Measurements from ENCODE around the gene RPH3AL.

- no peak for TF ChIP-seq POLR2A (IDR thresholded peaks at IDR 0.05)
- TF ChIP-seq CTCF (IDR thresholded peaks at IDR 0.05): no peak
These were observed 119.1 kb downstream of the RPH3AL start for GRCh38 chr17:233473-233941.

Measured in testis (tissue), 2 donors.